OCI-LY1 (cell line): ENCODE measurements around the gene USP15.

ENCODE experiments used
- CTCF ChIP-seq: fragments of 200-600 bp; sonication (generic), shearing (Covaris generic); IDR thresholded peaks from 2 replicates; pipeline ENCODE4 v1.5.1; 2017; ENCODE audit warnings: mild to moderate bottlenecking, antibody characterized with exemption, low read length, moderate library complexity, mixed read lengths
- EZH2 ChIP-seq: fragments of 200-600 bp; sonication (generic), shearing (Covaris generic); IDR thresholded peaks from 2 replicates; pipeline ENCODE4 v1.8.0; 2017; ENCODE audit warnings: borderline replicate concordance, mixed run types, mild to moderate bottlenecking, antibody characterized with exemption, low read length, moderate library complexity, mixed read lengths

- TF ChIP-seq CTCF (no peak), EZH2 (no peak)
These were observed 175.9 kb downstream of the USP15 start for GRCh38 chr12:62436164-62436503.
